Liver (tissue), 9 donors: ENCODE results near the gene TPH1. TPM values are rescaled to one million over a fixed set of nuclear protein-coding genes. Genes with fewer than 3 reads are reported as not detected.

Experiments used
- DNase-seq: peaks from one replicate; pipeline ENCODE4 v3.0.0-alpha.2; 2017; ENCODE audit warnings: low spot score
- H3K27ac ChIP-seq, 2 donors: one replicate each; pipeline ENCODE4 v1.7.0; 2013; ENCODE audit warnings: inconsistent platforms in 2 of 2, low read length in 2 of 2, control low read depth in 1 of 2, low read depth in 1 of 2, mild to moderate bottlenecking in 1 of 2
- H3K27me3 ChIP-seq, 4 donors: one replicate each; pipeline versions ENCODE4 v1.6.1 to v1.7.0; 2013; ENCODE audit warnings: low read length in 3 of 4, inconsistent platforms in 1 of 4, mild to moderate bottlenecking in 1 of 4, moderate library complexity in 1 of 4; ENCODE audit not compliant: control insufficient read depth in 4 of 4, insufficient read depth in 4 of 4
- H3K36me3 ChIP-seq, 4 donors: one replicate each; pipeline versions ENCODE4 v1.6.1 to v1.7.0; 2013; ENCODE audit warnings: low read length in 3 of 4, mild to moderate bottlenecking in 3 of 4, low read depth in 1 of 4, moderate library complexity in 1 of 4; ENCODE audit not compliant: control insufficient read depth in 4 of 4, insufficient read depth in 3 of 4
- H3K4me1 ChIP-seq, 4 donors: one replicate each; pipeline versions ENCODE4 v1.6.1 to v1.7.0; 2013; ENCODE audit warnings: low read length in 3 of 4, mild to moderate bottlenecking in 3 of 4, moderate library complexity in 1 of 4; ENCODE audit not compliant: control insufficient read depth in 4 of 4, insufficient read depth in 4 of 4
- H3K4me3 ChIP-seq, 3 donors: one replicate each; pipeline versions ENCODE4 v1.6.1 to v1.7.0; 2013; ENCODE audit warnings: low read length in 3 of 3, control low read depth in 1 of 3, low read depth in 1 of 3, mild to moderate bottlenecking in 1 of 3
- H3K9ac ChIP-seq, 2 donors: one replicate each; pipeline ENCODE4 v1.7.0; 2013; ENCODE audit warnings: low read length in 2 of 2, mild to moderate bottlenecking in 2 of 2, moderate library complexity in 2 of 2, control low read depth in 1 of 2, low read depth in 1 of 2
- H3K9me3 ChIP-seq, 4 donors: one replicate each; pipeline versions ENCODE4 v1.6.1 to v1.7.0; 2013; ENCODE audit warnings: low read length in 3 of 4; ENCODE audit not compliant: control insufficient read depth in 4 of 4
- CTCF ChIP-seq: fragments of 150-350 bp; IDR thresholded peaks from 2 replicates; pipeline ENCODE4 v1.5.1; 2017; ENCODE audit warnings: improper control_type of control experiment, low read depth, low read length; ENCODE audit not compliant: missing input control
- EGR1 ChIP-seq, 2 donors: IDR thresholded peaks; 2 replicates each; pipeline ENCODE4 v1.6.1; 2016 to 2018; ENCODE audit warnings: antibody characterized with exemption in 2 of 2, low read depth in 2 of 2
- FOXA1 ChIP-seq: IDR thresholded peaks from 2 replicates; pipeline ENCODE4 v1.6.1; 2016; ENCODE audit warnings: antibody characterized with exemption
- FOXA2 ChIP-seq: IDR thresholded peaks from 2 replicates; pipeline ENCODE4 v1.6.1; 2016; ENCODE audit warnings: antibody characterized with exemption
- GABPA ChIP-seq, 2 donors: IDR thresholded peaks in 1 of 2; conservative IDR thresholded peaks in 1 of 2; 2 replicates each; pipeline ENCODE4 v1.6.1; 2016; ENCODE audit warnings: antibody characterized with exemption in 2 of 2, mild to moderate bottlenecking in 1 of 2, moderate library complexity in 1 of 2
- HNF4A ChIP-seq, 2 donors: conservative IDR thresholded peaks; 2 replicates each; pipeline ENCODE4 v1.6.1; 2016; ENCODE audit warnings: antibody characterized with exemption in 2 of 2, mild to moderate bottlenecking in 2 of 2
- HNF4G ChIP-seq: IDR thresholded peaks from 2 replicates; pipeline ENCODE4 v1.6.1; 2016; ENCODE audit warnings: antibody characterized with exemption
- JUND ChIP-seq, 2 donors: IDR thresholded peaks; 2 replicates each; pipeline ENCODE4 v1.6.1; 2016; ENCODE audit warnings: antibody characterized with exemption in 2 of 2
- NR2F2 ChIP-seq: IDR thresholded peaks from 2 replicates; pipeline ENCODE4 v1.6.1; 2016; ENCODE audit warnings: antibody characterized with exemption
- RAD21 ChIP-seq, 2 donors: IDR thresholded peaks; 2 replicates each; pipeline ENCODE4 v1.6.1; 2016; ENCODE audit warnings: antibody characterized with exemption in 2 of 2, mild to moderate bottlenecking in 2 of 2
- RXRA ChIP-seq, 2 donors: IDR thresholded peaks; 2 replicates each; pipeline ENCODE4 v1.6.1; 2017 to 2018; ENCODE audit warnings: antibody characterized with exemption in 2 of 2, mild to moderate bottlenecking in 1 of 2
- SP1 ChIP-seq: IDR thresholded peaks from 2 replicates; pipeline ENCODE4 v1.6.1; 2018; ENCODE audit warnings: antibody characterized with exemption, mild to moderate bottlenecking
- TAF1 ChIP-seq: conservative IDR thresholded peaks from 2 replicates; pipeline ENCODE4 v1.6.1; 2016; ENCODE audit warnings: antibody characterized with exemption, mild to moderate bottlenecking
- YY1 ChIP-seq: IDR thresholded peaks from 2 replicates; pipeline ENCODE4 v1.6.1; 2016; ENCODE audit warnings: antibody characterized with exemption, mild to moderate bottlenecking
- ZBTB33 ChIP-seq: IDR thresholded peaks from 2 replicates; pipeline ENCODE4 v1.6.1; 2016; ENCODE audit warnings: antibody characterized with exemption
- WGBS: extraction: QIAGEN DNeasy Blood & Tissue Kit; methylation state at CpG from one replicate; pipeline ENCODE4 v1.1.7; 2013; 5-methylcytosine and 5-hydroxymethylcytosine counted together
- polyA plus RNA-seq, 2 donors: library from polyadenylated mRNA; stranded (reverse) in 1 of 2; unstranded in 1 of 2; fragments of 200-250 nt in 1 of 2; fragments of >200 nt in 1 of 2; fragmentation: Nextera tagmentation in 1 of 2; extraction: Ambion mirVana in 1 of 2; gene quantifications; one replicate each; pipeline versions ENCODE4 v1.2.1 to v1.2.3, GENCODE V29; 2013 to 2015
- total RNA-seq, 2 donors: library from RNA; depleted of rRNA; stranded (reverse); fragments of >200 nt; gene quantifications; one replicate each; pipeline ENCODE4 v1.2.3, GENCODE V29; 2014
- TF ChIP-seq, protein P1 (sequence below): IDR thresholded peaks from 2 replicates; pipeline ENCODE4 v1.6.1; 2016; ENCODE audit warnings: antibody characterized with exemption, mild to moderate bottlenecking
- TF ChIP-seq, protein P2 (sequence below): IDR thresholded peaks from 2 replicates; pipeline ENCODE4 v1.6.1; 2016; ENCODE audit warnings: antibody characterized with exemption
- TF ChIP-seq, protein P3 (sequence below): IDR thresholded peaks from 2 replicates; pipeline ENCODE4 v1.6.1; 2016; ENCODE audit warnings: antibody characterized with exemption
- donor health status: healthy.
- donor health status: healthy.
- donor health status: healthy.
- donor health status: healthy.
- donor health status: healthy.

Gene TPH1
- total and polyA plus RNA-seq, 4 donors = 0.01 to 0.19 (median 0.10) TPM

DNA sequence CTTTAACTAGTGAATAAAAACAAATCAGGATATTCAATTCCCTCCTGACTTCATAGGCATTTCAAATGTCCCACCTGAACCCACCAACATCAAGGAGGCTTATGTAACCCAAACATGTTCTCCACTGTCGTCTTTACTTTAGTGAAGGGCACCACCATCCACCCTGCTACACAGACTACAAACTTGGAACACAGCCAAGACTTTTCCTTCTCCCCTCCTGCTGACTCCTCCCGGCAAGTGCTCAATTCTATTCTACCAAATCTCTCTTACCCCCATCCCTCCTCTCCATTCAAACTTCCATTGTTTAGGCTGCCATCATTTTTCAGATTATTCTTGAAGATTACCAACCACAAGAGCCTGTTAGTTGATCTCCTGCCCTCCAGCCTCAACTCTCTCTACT lies 35.5 kb upstream of the TPH1 start:
- no peaks in the 10 kb centered on the region for H3K4me1 ChIP-seq
- TF ChIP-seq ZBTB33 (no peak), HNF4G (no peak), RXRA (IDR thresholded peaks at IDR 0.05) (no peak), JUND (IDR thresholded peaks at IDR 0.05) (no peak), CTCF (no peak), FOXA2 (no peak), NR2F2 (no peak), RAD21 (IDR thresholded peaks at IDR 0.05) (no peak), HNF4A (conservative IDR thresholded peaks at IDR 0.05) (no peak), GABPA (IDR thresholded peaks at IDR 0.05 in 1 of 2, conservative IDR thresholded peaks at IDR 0.05 in 1 of 2) (no peak), FOXA1 (no peak), EGR1 (IDR thresholded peaks at IDR 0.05; ENCODE audit: low read depth in 2 of 2) (no peak), TAF1 (no peak), SP1 (no peak), YY1 (no peak)
- TF ChIP-seq, protein P1, sequence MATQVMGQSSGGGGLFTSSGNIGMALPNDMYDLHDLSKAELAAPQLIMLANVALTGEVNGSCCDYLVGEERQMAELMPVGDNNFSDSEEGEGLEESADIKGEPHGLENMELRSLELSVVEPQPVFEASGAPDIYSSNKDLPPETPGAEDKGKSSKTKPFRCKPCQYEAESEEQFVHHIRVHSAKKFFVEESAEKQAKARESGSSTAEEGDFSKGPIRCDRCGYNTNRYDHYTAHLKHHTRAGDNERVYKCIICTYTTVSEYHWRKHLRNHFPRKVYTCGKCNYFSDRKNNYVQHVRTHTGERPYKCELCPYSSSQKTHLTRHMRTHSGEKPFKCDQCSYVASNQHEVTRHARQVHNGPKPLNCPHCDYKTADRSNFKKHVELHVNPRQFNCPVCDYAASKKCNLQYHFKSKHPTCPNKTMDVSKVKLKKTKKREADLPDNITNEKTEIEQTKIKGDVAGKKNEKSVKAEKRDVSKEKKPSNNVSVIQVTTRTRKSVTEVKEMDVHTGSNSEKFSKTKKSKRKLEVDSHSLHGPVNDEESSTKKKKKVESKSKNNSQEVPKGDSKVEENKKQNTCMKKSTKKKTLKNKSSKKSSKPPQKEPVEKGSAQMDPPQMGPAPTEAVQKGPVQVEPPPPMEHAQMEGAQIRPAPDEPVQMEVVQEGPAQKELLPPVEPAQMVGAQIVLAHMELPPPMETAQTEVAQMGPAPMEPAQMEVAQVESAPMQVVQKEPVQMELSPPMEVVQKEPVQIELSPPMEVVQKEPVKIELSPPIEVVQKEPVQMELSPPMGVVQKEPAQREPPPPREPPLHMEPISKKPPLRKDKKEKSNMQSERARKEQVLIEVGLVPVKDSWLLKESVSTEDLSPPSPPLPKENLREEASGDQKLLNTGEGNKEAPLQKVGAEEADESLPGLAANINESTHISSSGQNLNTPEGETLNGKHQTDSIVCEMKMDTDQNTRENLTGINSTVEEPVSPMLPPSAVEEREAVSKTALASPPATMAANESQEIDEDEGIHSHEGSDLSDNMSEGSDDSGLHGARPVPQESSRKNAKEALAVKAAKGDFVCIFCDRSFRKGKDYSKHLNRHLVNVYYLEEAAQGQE = no peak
- TF ChIP-seq, protein P2, sequence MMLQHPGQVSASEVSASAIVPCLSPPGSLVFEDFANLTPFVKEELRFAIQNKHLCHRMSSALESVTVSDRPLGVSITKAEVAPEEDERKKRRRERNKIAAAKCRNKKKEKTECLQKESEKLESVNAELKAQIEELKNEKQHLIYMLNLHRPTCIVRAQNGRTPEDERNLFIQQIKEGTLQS = no peak
- TF ChIP-seq, protein P3, sequence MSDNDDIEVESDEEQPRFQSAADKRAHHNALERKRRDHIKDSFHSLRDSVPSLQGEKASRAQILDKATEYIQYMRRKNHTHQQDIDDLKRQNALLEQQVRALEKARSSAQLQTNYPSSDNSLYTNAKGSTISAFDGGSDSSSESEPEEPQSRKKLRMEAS = no peak
- DNase-seq = no peak
- H3K9me3 ChIP-seq = no peaks in the 10 kb centered on the region
- no peak overlapping the region for H3K4me3 ChIP-seq
- WGBS = 88% methylated on average over 2 of the region's 2 CpGs
- H3K36me3 ChIP-seq = peaks cover 2 to 11% (median 7%) of the 10 kb centered on the region in 4 donors
- H3K27me3 ChIP-seq = no peaks in the 10 kb centered on the region
- H3K27ac ChIP-seq = no peak overlapping the region
- no peak overlapping the region for H3K9ac ChIP-seq
